22Rv1 (cell line): ENCODE measurements around the gene ESR1.

Experiments used
- ZFX ChIP-seq: fragments of 450-650 bp; IDR thresholded peaks from 2 replicates; pipeline ENCODE4 v1.6.1; 2017; ENCODE audit warnings: antibody characterized with exemption, borderline replicate concordance
- TF ChIP-seq, protein P1 (sequence below): fragments of 450-650 bp; IDR thresholded peaks from 2 replicates; pipeline ENCODE4 v1.5.1; 2017; ENCODE audit warnings: mild to moderate bottlenecking

- TF ChIP-seq, protein P1, sequence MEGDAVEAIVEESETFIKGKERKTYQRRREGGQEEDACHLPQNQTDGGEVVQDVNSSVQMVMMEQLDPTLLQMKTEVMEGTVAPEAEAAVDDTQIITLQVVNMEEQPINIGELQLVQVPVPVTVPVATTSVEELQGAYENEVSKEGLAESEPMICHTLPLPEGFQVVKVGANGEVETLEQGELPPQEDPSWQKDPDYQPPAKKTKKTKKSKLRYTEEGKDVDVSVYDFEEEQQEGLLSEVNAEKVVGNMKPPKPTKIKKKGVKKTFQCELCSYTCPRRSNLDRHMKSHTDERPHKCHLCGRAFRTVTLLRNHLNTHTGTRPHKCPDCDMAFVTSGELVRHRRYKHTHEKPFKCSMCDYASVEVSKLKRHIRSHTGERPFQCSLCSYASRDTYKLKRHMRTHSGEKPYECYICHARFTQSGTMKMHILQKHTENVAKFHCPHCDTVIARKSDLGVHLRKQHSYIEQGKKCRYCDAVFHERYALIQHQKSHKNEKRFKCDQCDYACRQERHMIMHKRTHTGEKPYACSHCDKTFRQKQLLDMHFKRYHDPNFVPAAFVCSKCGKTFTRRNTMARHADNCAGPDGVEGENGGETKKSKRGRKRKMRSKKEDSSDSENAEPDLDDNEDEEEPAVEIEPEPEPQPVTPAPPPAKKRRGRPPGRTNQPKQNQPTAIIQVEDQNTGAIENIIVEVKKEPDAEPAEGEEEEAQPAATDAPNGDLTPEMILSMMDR = no peak
- no peak for TF ChIP-seq ZFX
Measured at GRCh38 chr6:152098683-152099082, 291.2 kb downstream of the ESR1 start.
